ENCODE results near the gene TRIM71. TPM values are rescaled to one million over a fixed set of nuclear protein-coding genes. Genes with fewer than 3 reads are reported as not detected.

TRIM71 gene
- total and polyA plus RNA-seq, 2 of the 13 experiments (the other 11 are each of a cell fraction or from before 2014, with no cell fraction given), result 21.7 to 76.9 TPM

DNA sequence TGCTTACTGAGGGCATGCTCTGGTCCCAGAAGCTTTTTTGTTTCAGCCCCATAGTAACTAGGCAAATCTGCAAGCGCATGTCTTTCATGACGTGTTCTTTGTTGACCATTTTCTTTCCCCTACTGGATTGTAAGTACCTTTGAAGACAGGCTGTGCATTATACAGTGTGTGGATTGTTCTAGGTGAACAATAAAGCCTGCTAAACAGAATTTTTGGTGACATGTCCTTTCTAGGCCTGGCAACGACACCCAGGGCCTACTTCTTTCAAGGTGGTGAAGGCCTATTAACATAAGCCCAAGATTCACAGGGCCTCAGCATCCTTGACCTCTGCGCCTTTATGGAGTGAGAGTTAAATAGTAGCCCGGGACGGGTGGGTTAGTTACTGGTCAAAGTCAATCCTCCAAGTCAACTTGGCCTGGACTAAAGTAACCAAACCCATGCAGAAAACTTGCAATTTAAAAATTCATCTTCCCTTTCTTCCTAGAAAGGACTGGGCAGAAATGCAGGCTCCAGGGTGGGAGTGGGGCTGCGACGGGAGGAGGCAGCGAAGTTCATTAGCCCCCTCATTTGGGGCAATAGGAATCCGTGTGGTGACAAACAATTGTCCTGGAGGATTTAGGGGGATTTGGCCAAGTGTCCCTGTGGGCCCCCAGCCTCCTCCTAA is 37.6 kb upstream of the TRIM71 start (continued):
- TF ChIP-seq ZNF773 (CRISPR knock-in tag; IDR thresholded peaks at IDR 0.05; ENCODE audit: borderline replicate concordance) (no peak), ZNF614 (CRISPR knock-in tag; IDR thresholded peaks at IDR 0.05; ENCODE audit: borderline replicate concordance) (no peak), RBM39 (IDR thresholded peaks at IDR 0.05; ENCODE audit: low read depth, low read length, poor library complexity, severe bottlenecking) (no peak), PTBP1 (IDR thresholded peaks at IDR 0.05; ENCODE audit: low read depth, low read length, poor library complexity, severe bottlenecking) (no peak), AGO2 (optimal IDR thresholded peaks at IDR 0.05; ENCODE audit: low read depth, low read length) (no peak), U2AF2 (IDR thresholded peaks at IDR 0.05; ENCODE audit: low read depth, low read length) (no peak), CREB3 (CRISPR knock-in tag; IDR thresholded peaks at IDR 0.05) (no peak), SRY (CRISPR knock-in tag; IDR thresholded peaks at IDR 0.05) (0 out of 2 replicates have a peak, but pooled peaks have one; percentile 11), HOXA3 (CRISPR knock-in tag; IDR thresholded peaks at IDR 0.05) (no peak), MNT (IDR thresholded peaks at IDR 0.05) (peak; percentile 42), ZNF737 (CRISPR knock-in tag; IDR thresholded peaks at IDR 0.05; ENCODE audit: borderline replicate concordance) (no peak), MAFK (conservative IDR thresholded peaks at IDR 0.05 in 1 of 2, IDR thresholded peaks at IDR 0.05 in 1 of 2; ENCODE audit: low read length in 2 of 2) (peak; percentile 39 to 56; a peak in 3 of 4 replicates), AHDC1 (CRISPR knock-in tag; IDR thresholded peaks at IDR 0.05; ENCODE audit: borderline replicate concordance) (peak; percentile 30; the same call in 1 of the 2 replicates), KDM6A (CRISPR knock-in tag; IDR thresholded peaks at IDR 0.05; ENCODE audit: low read depth) (0 out of 2 replicates have a peak, but pooled peaks have one; percentile 41), KLF15 (CRISPR knock-in tag; IDR thresholded peaks at IDR 0.05; ENCODE audit: borderline replicate concordance) (no peak)
- TF ChIP-seq, protein P1, sequence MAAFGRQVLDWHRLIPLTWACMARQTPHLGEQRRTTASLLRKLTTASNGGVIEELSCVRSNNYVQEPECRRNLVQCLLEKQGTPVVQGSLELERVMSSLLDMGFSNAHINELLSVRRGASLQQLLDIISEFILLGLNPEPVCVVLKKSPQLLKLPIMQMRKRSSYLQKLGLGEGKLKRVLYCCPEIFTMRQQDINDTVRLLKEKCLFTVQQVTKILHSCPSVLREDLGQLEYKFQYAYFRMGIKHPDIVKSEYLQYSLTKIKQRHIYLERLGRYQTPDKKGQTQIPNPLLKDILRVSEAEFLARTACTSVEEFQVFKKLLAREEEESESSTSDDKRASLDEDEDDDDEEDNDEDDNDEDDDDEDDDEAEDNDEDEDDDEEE (CRISPR knock-in tag; IDR thresholded peaks at IDR 0.05), result no peak
- TF ChIP-seq, protein P2, sequence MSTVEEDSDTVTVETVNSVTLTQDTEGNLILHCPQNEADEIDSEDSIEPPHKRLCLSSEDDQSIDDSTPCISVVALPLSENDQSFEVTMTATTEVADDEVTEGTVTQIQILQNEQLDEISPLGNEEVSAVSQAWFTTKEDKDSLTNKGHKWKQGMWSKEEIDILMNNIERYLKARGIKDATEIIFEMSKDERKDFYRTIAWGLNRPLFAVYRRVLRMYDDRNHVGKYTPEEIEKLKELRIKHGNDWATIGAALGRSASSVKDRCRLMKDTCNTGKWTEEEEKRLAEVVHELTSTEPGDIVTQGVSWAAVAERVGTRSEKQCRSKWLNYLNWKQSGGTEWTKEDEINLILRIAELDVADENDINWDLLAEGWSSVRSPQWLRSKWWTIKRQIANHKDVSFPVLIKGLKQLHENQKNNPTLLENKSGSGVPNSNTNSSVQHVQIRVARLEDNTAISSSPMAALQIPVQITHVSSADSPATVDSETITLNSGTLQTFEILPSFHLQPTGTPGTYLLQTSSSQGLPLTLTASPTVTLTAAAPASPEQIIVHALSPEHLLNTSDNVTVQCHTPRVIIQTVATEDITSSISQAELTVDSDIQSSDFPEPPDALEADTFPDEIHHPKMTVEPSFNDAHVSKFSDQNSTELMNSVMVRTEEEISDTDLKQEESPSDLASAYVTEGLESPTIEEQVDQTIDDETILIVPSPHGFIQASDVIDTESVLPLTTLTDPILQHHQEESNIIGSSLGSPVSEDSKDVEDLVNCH (CRISPR knock-in tag; IDR thresholded peaks at IDR 0.05), result no peak

All from HepG2 (cell line).